ENCODE data around the gene UPK3A.

DNA sequence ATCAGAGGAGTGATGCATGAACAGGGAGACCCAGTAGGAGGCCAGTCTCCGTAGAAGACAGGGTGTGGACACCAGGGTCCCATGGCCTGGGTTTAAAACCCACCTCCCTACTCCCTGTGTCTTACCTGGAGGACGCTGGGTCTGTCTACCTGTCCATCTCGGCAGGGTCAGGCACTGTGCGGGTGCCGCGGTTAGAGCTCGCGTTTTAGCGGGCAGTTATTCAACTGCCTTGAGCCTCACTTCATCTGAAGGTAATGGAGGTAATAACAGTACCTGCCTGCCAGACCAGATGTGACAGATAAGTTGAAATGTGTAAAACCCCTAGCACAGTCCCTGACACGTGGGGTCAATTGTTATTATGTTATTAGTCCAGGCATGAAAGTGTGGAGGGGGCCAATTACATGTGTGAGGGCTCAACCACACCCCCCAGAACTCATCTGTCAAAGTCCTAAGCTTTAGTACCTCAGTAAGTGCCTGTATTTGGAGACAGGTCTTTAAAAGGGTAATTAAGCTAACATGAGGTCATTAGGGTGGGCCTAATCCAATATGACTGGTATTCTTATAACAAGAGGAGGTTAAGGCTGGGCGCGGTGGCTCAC, 8.1 kb upstream of the UPK3A start:
- TF ChIP-seq EP300 (IDR thresholded peaks at IDR 0.05; ENCODE audit: low read depth) (no peak), POLR2A (IDR thresholded peaks at IDR 0.05) (no peak)
- TF ChIP-seq, protein P1, sequence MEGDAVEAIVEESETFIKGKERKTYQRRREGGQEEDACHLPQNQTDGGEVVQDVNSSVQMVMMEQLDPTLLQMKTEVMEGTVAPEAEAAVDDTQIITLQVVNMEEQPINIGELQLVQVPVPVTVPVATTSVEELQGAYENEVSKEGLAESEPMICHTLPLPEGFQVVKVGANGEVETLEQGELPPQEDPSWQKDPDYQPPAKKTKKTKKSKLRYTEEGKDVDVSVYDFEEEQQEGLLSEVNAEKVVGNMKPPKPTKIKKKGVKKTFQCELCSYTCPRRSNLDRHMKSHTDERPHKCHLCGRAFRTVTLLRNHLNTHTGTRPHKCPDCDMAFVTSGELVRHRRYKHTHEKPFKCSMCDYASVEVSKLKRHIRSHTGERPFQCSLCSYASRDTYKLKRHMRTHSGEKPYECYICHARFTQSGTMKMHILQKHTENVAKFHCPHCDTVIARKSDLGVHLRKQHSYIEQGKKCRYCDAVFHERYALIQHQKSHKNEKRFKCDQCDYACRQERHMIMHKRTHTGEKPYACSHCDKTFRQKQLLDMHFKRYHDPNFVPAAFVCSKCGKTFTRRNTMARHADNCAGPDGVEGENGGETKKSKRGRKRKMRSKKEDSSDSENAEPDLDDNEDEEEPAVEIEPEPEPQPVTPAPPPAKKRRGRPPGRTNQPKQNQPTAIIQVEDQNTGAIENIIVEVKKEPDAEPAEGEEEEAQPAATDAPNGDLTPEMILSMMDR (IDR thresholded peaks at IDR 0.05) = no peak
